GM12878 (cell line): ENCODE measurements around the gene LBR. TPM values are rescaled to one million over a fixed set of nuclear protein-coding genes. Genes with fewer than 3 reads are reported as not detected.

Experiments used
- ATAC-seq: fragments of 200-7000 bp; cut with Tn5 transposase; 3 replicates; pipeline ENCODE4 v1.9.1; 2020; ENCODE audit warnings: mild to moderate bottlenecking, moderate library complexity
- BruUV-seq: library from RNA; stranded (reverse); fragments of 400-500 nt; replicated peaks from 2 replicates; lab custom pipeline; 2021; lab: Mats Ljungman, UMichigan
- CTCF ChIA-PET: fragments of 300-600 bp; sonication (Branson Sonifier 250); formaldehyde crosslinking; extraction: SDS; loops from one replicate; lab custom pipeline; 2021; ENCODE audit warnings: inconsistent platforms; lab: Yijun Ruan, JAX
- POLR2A ChIA-PET: fragments of 350-600 bp; formaldehyde crosslinking; extraction: SDS; loops from one replicate; lab custom pipeline; 2021; ENCODE audit warnings: inconsistent platforms; lab: Charles Lee
- RAD21 ChIA-PET: fragments of 300-600 bp; sonication (Branson Sonifier 250); formaldehyde crosslinking; loops from one replicate; lab custom pipeline; 2023; ENCODE audit warnings: antibody characterized with exemption; ENCODE audit not compliant: unreplicated experiment; lab: Charles Lee
- SMC1A ChIA-PET: fragments of 300-600 bp; sonication (Branson Sonifier 250); formaldehyde crosslinking; loops from one replicate; lab custom pipeline; 2023; ENCODE audit not compliant: unreplicated experiment, uncharacterized antibody; lab: Charles Lee
- DNase-seq: peaks from one replicate; pipeline ENCODE4 v3.0.0-alpha.2; 2011; ENCODE audit warnings: low read depth, low spot score
- FAIRE-seq: peaks from 3 replicates; lab custom pipeline; 2011; peaks lifted over from hg19 to GRCh38; lab: Jason Lieb, UNC
- H2AFZ ChIP-seq: 2 replicates; pipeline ENCODE4 v1.6.0; 2011; ENCODE audit warnings: low read depth, low read length, control low read depth; ENCODE audit not compliant: control insufficient read depth
- H3K27ac ChIP-seq: 2 replicates; pipeline ENCODE4 v1.5.1; 2011; ENCODE audit warnings: control low read depth; ENCODE audit not compliant: control insufficient read depth, insufficient read depth
- H3K27me3 ChIP-seq, 2 experiments: replicated peaks in 1 of 2; 2 replicates each; pipeline versions ENCODE4 v1.6.0 to v1.6.1; 2011; ENCODE audit warnings: low read length in 1 of 2; ENCODE audit not compliant: control insufficient read depth in 2 of 2, insufficient read depth in 2 of 2
- H3K36me3 ChIP-seq, 2 experiments: 2 replicates each; pipeline ENCODE4 v1.5.1; 2011; ENCODE audit warnings: low read length in 1 of 2; ENCODE audit not compliant: control insufficient read depth in 2 of 2, insufficient read depth in 2 of 2
- H3K4me1 ChIP-seq: 2 replicates; pipeline ENCODE4 v1.6.1; 2011; ENCODE audit warnings: mild to moderate bottlenecking, low read length, moderate library complexity, mixed read lengths; ENCODE audit not compliant: control insufficient read depth, insufficient read depth
- H3K4me2 ChIP-seq: 2 replicates; pipeline ENCODE4 v1.6.0; 2011; ENCODE audit warnings: control low read depth; ENCODE audit not compliant: control insufficient read depth, insufficient read depth
- H3K4me3 ChIP-seq: fragments of 200-600 bp; sonication (generic); 2 replicates; pipeline ENCODE4 v1.5.1; 2016
- H3K79me2 ChIP-seq: 2 replicates; pipeline ENCODE4 v1.6.0; 2011; ENCODE audit warnings: low read length; ENCODE audit not compliant: control insufficient read depth, insufficient read depth
- H3K9ac ChIP-seq: 2 replicates; pipeline ENCODE4 v1.8.0; 2011; ENCODE audit warnings: low read length, control low read depth, mixed read lengths; ENCODE audit not compliant: control insufficient read depth, insufficient read depth
- H3K9me3 ChIP-seq: replicated peaks from 3 replicates; pipeline ENCODE4 v1.5.1; 2011; ENCODE audit warnings: mild to moderate bottlenecking, low read length; ENCODE audit not compliant: control insufficient read depth, insufficient read depth
- H4K20me1 ChIP-seq: 2 replicates; pipeline ENCODE4 v1.6.0; 2011; ENCODE audit not compliant: control insufficient read depth, insufficient read depth
- CHD4 ChIP-seq: fragments of 200-600 bp; sonication (generic); IDR thresholded peaks from 2 replicates; pipeline ENCODE4 v1.6.1; 2016; ENCODE audit warnings: mild to moderate bottlenecking
- CUX1 ChIP-seq: IDR thresholded peaks from 2 replicates; pipeline ENCODE4 v1.6.1; 2012; ENCODE audit warnings: improper control_type of control experiment, low read depth, low read length; ENCODE audit not compliant: insufficient replicate concordance
- IRF5 ChIP-seq: fragments of 450-650 bp; IDR thresholded peaks from 2 replicates; pipeline ENCODE4 v1.6.1; 2017; ENCODE audit warnings: borderline replicate concordance
- KDM1A ChIP-seq: fragments of 200-600 bp; sonication (generic); IDR thresholded peaks from 2 replicates; pipeline ENCODE4 v1.6.1; 2016; ENCODE audit warnings: borderline replicate concordance
- PBX3 ChIP-seq: IDR thresholded peaks from 2 replicates; pipeline ENCODE4 v1.6.1; 2011; ENCODE audit warnings: mild to moderate bottlenecking, low read depth, low read length, moderate library complexity; ENCODE audit not compliant: insufficient replicate concordance
- RFX5 ChIP-seq: IDR thresholded peaks from 2 replicates; pipeline ENCODE4 v1.6.1; 2011; ENCODE audit warnings: low read depth, low read length, improper control_type of control experiment
- SRF ChIP-seq, 2 experiments: IDR thresholded peaks; 2 replicates each; pipeline ENCODE4 v1.6.1; 2011; ENCODE audit warnings: low read depth in 2 of 2, low read length in 2 of 2, mild to moderate bottlenecking in 1 of 2, moderate library complexity in 1 of 2
- STAT3 ChIP-seq: IDR thresholded peaks from 2 replicates; pipeline ENCODE4 v1.6.1; 2011; ENCODE audit warnings: low read depth, low read length, improper control_type of control experiment
- TCF7 ChIP-seq: IDR thresholded peaks from 2 replicates; pipeline ENCODE4 v1.6.1; 2014; ENCODE audit warnings: antibody characterized with exemption, borderline replicate concordance
- ZBTB4 ChIP-seq: fragments of 450-650 bp; formaldehyde crosslinking; IDR thresholded peaks from 2 replicates; pipeline ENCODE4 v1.4.0; 2022; ENCODE audit warnings: mild to moderate bottlenecking, moderate library complexity
- WGBS: methylation state at CpG from one replicate; pipeline ENCODE4 v1.1.6; 2016; ENCODE audit warnings: low lambda C conversion rate; ENCODE audit not compliant: insufficient replicate concordance, insufficient coverage; ENCODE audit errors: missing lambda C conversion rate; 5-methylcytosine and 5-hydroxymethylcytosine counted together
- in situ Hi-C: fragments of 300-500 bp; cut with MboI; formaldehyde crosslinking; loops from 9 replicates; pipeline ENCODE4 v1.14.3; 2018; ENCODE audit warnings: mixed read lengths
- intact Hi-C: fragments of 100-400 bp; cut with micrococcal nuclease; formaldehyde crosslinking; loops from one replicate; pipeline ENCODE4 v1.14.2; 2022; ENCODE audit not compliant: unreplicated experiment
- polyA plus RNA-seq, 11 experiments: library from polyadenylated mRNA; depleted of rRNA in 4 of 11; unstranded in 6 of 11; stranded (reverse) in 5 of 11; fragments of >200 nt; fragmentation: Nextera tagmentation in 4 of 11; fragmentation: Illumina TruSeq in 1 of 11; extraction: Ambion mirVana in 4 of 11; extraction: Trizol in 1 of 11; gene quantifications; 1 replicate in 1 of 11; 2 replicates in 10 of 11; pipeline versions ENCODE4 v1.2.1 to v1.2.3, GENCODE V29; 2011 to 2016; ENCODE audit warnings: inconsistent platforms in 2 of 11, missing spikeins in 2 of 11, low read depth in 1 of 11
- total RNA-seq, 4 experiments: library from RNA; depleted of rRNA in 3 of 4; stranded (reverse); fragments of >200 nt in 3 of 4; fragmentation: Illumina TruSeq in 1 of 4; extraction: Trizol in 1 of 4; gene quantifications; 2 replicates each; pipeline versions ENCODE4 v1.2.1 to v1.2.3, GENCODE V29; 2013 to 2021

LBR gene
- total and polyA plus RNA-seq, 10 of the 15 experiments (the other 5 are each of a cell fraction or from before 2014, with no cell fraction given): 81.8 to 178 (median 114) TPM

GRCh38 chr1:225354906-225355305 is 72.9 kb downstream of the LBR start:
- no peak overlapping the region for H3K4me2 ChIP-seq
- ChIA-PET CTCF (no interaction called here), SMC1A (no interaction called here), RAD21 (no interaction called here), POLR2A (no interaction called here)
- no peak overlapping the region for H2AFZ ChIP-seq
- H3K9me3 ChIP-seq: no peaks in the 10 kb centered on the region
- WGBS: 54% methylated on average over 3 of the region's 3 CpGs
- no peaks in the 10 kb centered on the region for H4K20me1 ChIP-seq
- DNase-seq (no peak), ATAC-seq (no peak), FAIRE-seq (no peak)
- no TSS peak for BruUV-seq
- intact Hi-C loops: no loop called here
- TF ChIP-seq KDM1A (no peak), ZBTB4 (CRISPR knock-in tag) (no peak), TCF7 (no peak), PBX3 (no peak), CUX1 (no peak), RFX5 (no peak), SRF (IDR thresholded peaks at IDR 0.05; ENCODE audit: low read depth in 2 of 2, low read length in 2 of 2) (no peak), STAT3 (no peak), CHD4 (no peak), IRF5 (no peak)
- no peaks in the 10 kb centered on the region for H3K79me2 ChIP-seq
- H3K9ac ChIP-seq: no peak overlapping the region
- no peaks in the 10 kb centered on the region for H3K36me3 ChIP-seq
- H3K27ac ChIP-seq: no peak overlapping the region
- in situ Hi-C loops: no loop called here
- H3K27me3 ChIP-seq: 0 out of 4 replicates have a peak, but pooled peaks cover 0 to 3% of the 10 kb centered on the region in 2 experiments
- no peak overlapping the region for H3K4me3 ChIP-seq
- H3K4me1 ChIP-seq: no peaks in the 10 kb centered on the region
